KOPT-K1 (cell line): ENCODE data around the gene KANK4.

Experiments used
- H3K27ac ChIP-seq: fragments of 200-600 bp; sonication (generic); 2 replicates; pipeline ENCODE4 v1.5.1; 2016; ENCODE audit warnings: antibody characterized with exemption, mild to moderate bottlenecking, low read depth, low read length; ENCODE audit not compliant: poor library complexity, severe bottlenecking
- H3K36me3 ChIP-seq: fragments of 200-600 bp; sonication (generic); 2 replicates; pipeline ENCODE4 v1.5.1; 2017; ENCODE audit warnings: antibody characterized with exemption, mild to moderate bottlenecking, low read length, moderate library complexity; ENCODE audit not compliant: insufficient read depth
- H3K9me3 ChIP-seq: fragments of 200-600 bp; sonication (generic); 2 replicates; pipeline ENCODE4 v1.5.1; 2017; ENCODE audit warnings: antibody characterized with exemption, low read length, mild to moderate bottlenecking; ENCODE audit not compliant: insufficient read depth, poor library complexity, severe bottlenecking

KANK4 gene

DNA sequence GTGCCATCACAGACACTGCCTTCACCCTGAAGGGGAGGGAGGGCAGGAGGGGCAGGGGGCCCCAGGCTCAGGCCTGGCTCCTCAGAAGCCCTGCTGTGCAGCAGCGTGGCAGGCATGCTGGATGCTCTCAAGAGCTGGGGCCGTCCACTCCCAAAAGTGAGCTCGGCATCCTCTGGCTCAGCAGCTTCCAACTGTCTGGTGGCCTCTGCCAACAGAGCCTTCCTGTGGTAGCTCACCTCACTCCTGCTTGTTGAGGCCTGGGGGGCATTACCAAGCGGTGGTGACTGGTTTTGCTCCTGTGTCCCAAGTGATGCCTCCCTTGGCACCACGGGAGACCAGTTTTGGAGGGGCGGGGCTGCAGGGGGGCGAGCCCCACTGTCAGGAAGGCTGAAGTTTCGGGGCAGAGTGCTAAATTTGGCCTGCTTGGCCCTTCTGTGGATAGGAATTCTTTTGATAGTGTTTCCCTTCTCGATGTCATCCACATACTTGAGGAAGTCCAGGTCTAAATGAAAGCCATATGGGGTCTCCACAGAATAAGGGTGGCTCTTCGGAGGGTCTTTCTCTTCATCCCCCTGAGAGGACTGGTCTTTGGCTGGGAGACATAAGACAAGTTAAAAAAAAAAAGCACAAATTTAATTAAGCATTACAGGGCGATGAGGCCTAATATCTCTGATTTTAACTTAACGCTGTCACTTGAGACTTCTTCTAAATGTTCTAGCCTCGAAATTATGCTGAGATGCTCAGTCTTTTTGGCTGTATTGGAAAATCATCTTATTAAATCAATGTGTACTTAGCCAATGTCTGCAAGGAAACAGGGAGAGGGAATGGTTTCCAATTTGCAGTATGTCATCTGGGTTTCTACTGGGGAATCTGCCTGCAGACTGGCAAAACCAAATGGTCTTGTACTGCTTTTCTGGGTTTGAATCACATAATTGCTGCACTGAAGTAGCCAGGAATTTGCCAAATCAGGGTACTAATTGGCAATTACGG lies 44.4 kb downstream of the KANK4 start:
- Histone ChIP-seq H3K9me3 (no peaks in the 10 kb centered on the region), H3K36me3 (no peaks in the 10 kb centered on the region), H3K27ac (no peak overlapping the region)

DNA sequence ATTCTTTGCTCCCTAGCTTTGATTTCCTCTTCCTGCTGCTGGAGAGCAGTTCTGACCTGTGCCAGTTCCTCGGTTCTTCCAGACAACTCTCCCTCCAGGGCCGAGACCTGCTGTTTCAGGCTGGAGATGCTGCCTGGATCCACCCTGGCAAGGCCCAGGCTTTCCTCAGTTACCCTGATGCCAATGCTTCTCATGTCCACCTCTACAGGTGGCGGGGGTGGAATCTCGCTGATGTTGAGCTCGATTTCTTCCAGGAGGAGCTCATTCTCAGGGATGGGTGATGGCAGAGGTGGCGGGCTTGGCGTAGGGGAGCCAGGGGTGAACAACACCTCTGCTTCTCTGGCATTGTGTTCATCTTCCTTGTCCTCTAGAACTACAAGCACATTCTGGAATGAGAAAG lies 45.3 kb downstream of the KANK4 start:
- Histone ChIP-seq H3K36me3 (no peaks in the 10 kb centered on the region), H3K27ac (no peak overlapping the region)

DNA sequence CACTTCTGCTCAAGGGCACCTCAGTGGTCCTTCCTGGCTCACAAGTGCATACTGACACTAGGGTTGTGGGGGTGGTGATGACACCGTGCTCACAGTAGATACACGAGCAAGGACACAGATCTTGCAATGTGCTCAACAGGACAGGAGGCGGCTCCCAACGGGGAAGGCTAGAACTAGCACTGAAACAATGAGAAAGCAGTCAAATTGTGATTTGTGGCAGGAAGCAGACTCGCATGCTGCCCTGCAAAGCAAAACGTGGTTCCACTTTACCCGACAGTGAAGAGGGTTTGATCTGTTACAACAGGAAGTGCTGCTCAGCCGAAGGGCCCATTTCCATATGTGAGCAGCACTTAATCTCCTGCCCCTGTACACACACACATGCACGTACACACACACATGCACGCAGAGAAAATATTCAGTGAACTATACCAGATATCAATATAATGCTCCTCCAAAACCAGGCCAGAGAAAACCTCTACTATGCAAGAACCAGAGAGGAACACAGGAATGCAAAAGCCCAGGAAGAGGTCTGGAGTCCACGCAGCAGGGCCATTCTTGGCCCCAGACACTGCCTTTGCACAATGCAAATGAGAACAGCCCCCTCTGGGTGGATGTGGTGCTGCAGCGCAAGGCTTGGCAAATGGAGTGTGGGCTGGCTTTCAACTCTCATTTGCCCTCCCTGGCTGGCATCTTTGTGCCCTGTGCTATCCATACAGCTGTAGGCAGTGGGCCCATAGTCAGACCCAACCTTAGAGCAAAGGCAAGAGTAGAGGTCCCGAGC lies 47.1 kb downstream of the KANK4 start:
- Histone ChIP-seq H3K9me3 (no peaks in the 10 kb centered on the region), H3K27ac (no peak overlapping the region), H3K36me3 (no peaks in the 10 kb centered on the region)

More for the DNA sequence above, 45.3 kb downstream of the KANK4 start:
- no peaks in the 10 kb centered on the region for H3K9me3 ChIP-seq

DNA sequence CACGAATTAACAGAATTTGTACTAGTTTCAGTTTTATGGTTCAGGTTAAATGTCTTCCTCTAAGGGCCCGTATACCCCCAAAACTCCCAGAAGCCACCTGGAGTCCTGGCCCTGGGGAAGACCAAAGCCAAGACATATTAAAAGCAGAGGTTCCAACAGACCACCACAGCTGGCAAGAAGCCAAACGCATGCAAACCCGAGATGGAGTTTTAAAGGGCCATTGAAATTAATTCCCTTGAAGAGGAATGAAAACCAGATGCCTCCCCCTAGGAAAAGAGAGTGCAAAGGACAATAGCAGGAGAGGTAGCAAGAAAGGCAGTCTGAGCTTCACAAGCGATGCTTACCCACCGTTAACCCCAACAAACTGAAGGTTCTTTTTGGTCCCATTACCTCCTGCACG lies 48.1 kb downstream of the KANK4 start:
- H3K36me3 ChIP-seq = no peaks in the 10 kb centered on the region
- no peak overlapping the region for H3K27ac ChIP-seq

DNA sequence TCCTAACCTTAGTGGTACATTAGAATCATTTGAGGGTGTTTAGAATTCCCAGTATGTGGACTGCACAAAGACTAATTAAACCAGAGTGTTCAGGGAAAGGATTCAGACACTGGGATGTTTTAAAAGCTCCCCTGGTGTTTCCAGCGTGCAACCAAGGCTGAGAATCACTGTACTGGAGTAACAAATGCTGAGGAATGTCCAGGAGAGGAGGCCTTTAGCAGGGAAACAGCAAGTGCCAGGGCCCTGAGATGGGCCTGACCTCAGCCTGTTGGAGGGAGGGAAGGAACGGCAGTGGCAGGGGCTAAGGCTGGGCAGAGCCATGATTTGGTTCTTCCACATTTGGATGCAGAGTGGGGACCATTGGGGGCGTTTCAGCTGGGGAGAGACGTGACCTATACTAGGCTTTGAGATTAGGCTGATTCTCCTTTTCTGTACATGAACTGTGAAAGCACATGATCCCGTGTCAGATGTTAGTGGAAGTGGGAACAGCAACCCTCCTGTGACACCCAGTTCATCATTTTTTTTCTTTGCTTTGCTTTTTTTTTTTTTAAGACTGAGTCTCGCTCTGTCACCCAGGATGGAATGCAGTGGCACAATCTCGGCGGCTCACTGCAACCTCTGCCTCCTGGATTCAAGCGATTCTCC lies 49.3 kb downstream of the KANK4 start:
- no peaks in the 10 kb centered on the region for H3K9me3 ChIP-seq
- no peak overlapping the region for H3K27ac ChIP-seq
- no peaks in the 10 kb centered on the region for H3K36me3 ChIP-seq

More for the DNA sequence above, 48.1 kb downstream of the KANK4 start:
- H3K9me3 ChIP-seq = no peaks in the 10 kb centered on the region

DNA sequence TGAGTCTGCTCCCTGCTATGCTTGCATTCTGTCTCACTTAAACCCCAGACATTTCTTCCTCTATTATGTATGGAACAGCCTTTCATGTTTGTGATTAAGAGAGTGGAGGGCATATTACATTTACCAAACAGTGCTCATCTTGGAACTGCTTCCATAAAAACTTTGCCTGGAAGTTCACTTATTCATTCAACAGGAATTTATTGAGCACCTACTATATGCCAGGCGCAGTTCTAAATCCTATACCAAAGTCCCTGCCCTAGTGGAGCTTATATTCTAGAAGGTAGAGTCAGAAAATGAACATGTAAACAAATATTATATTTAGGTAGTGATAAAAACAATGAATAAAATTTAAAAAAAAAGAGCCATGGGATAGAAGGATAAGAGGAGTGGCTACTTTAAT lies 49.8 kb downstream of the KANK4 start:
- H3K27ac ChIP-seq = no peak overlapping the region
- no peaks in the 10 kb centered on the region for H3K9me3 ChIP-seq
- H3K36me3 ChIP-seq = no peaks in the 10 kb centered on the region

DNA sequence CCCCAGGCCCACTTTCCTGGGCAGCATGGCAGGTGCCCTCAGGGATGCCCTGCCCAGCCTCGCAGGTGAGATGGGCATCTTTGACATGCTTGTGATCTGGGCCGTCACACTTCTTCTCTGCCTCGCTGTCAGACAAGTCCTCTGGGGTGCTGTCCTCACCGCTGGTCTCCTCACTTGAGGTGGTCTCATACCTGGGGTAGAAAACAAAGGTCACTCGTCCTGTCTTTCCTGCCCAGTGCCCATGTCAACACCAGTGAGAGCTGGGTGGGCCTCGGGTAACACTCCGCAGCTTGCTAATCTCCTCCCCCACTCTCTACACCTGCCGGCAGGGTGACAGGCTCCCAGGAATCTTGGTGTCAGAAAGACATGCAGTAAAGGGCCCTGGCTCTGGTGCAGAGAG lies 50.9 kb downstream of the KANK4 start:
- Histone ChIP-seq H3K27ac (no peak overlapping the region), H3K36me3 (no peaks in the 10 kb centered on the region), H3K9me3 (no peaks in the 10 kb centered on the region)

DNA sequence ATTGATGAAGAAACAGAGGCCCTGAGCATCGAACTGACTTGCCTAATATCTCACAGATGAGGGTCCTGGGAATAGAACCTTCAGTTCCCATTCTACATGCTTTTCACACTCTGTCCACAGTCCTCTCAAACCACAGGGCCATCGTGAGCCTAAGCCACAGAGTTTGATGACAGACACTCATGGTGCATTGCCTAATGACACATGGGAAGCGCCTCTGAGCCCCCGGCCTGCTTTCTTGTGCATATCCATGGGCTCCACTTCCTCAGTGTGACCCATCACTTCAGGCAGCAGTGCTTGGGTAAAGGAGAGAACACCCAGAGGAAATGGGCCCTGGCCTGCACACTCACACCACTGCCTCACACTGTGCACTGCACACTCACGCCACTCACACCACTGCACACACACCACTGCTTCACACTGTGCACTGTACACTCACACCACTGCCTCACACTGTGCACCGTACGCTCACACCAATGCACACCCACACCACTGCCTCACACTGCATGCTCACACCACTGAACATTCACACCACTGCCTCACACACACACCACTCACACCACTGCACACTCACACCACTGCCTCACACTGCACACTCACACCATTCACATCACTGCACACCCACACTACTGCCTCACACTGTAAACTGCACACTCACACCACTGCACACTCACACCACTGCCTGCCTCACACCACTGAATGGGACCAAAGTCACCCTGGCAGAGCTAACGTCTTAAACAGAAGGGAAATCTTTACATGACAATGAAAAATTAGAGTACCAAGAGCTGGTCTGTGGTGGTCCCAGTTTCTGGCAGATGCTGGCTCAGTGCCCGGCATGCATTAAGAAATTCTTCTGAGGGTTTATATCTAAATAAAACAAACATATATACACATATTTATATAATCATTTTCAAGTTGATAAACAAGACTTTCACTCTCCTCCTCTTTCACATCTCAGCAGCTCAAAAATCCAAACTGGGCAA lies 53.0 kb downstream of the KANK4 start:
- H3K9me3 ChIP-seq = no peaks in the 10 kb centered on the region
- no peaks in the 10 kb centered on the region for H3K36me3 ChIP-seq
- no peak overlapping the region for H3K27ac ChIP-seq

DNA sequence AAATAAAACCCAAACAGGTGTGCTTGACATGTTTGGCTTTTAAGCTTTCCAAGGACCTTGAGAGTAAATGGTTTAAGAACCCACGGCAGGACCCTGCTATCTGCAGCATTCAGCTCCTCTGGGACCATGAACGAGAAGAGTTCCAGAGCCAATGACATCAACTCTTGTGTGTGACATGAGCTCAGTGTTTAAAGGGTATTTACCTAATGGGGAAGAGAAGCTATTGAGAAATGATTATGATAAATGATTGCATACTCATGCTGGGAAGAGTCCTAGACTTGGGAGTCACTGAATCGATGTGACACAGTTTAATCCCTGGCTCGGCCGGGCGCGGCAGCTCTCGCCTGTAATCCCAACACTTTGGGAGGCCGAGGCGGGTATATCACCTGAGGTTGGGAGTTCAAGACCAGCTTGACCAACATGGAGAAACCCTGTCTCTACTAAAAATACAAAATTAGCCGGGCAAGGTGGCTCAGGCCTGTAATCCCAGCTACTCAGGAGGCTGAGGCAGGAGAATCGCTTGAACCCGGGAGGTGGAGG lies 55.4 kb downstream of the KANK4 start:
- H3K27ac ChIP-seq = no peak overlapping the region
- no peaks in the 10 kb centered on the region for H3K36me3 ChIP-seq
- H3K9me3 ChIP-seq = no peaks in the 10 kb centered on the region

DNA sequence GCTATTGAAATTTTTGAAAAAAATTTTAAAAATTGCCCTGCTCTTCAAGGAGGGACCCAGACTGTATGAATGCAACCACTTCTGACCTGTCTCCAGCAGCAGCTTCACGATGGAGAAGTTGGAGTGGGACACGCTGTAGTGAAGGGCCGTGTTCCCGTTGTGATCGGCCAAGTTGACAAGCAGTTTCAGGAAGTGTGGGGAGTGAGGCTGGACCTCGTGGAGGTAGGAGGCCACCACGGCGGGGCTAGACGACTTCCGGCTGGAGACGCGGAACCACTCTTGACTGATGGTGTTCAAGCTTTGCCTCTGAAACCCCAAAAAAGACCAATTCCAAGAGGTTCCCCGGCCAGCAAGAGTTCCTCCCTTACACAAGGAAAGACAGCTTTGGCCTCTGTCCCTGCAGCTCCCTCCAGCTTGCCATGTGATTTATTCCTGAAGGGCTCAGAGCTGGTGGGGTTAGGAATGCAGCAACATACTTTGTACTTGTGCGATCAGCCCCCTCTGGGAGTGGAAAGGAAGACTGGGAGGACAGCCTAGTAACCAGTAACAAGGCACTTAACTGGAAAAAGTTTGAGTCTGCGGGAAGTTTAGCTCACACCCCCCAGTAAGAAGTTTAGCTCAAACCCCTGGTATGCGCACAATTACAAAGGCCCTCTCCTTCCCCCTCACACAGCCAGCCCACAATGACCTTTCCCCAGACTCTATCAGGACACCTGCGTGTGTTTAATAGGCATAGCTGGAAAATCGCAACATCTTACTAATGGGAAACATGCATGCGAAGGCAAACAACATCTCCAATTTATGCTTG lies 56.0 kb downstream of the KANK4 start:
- Histone ChIP-seq H3K27ac (no peak overlapping the region), H3K9me3 (no peaks in the 10 kb centered on the region), H3K36me3 (no peaks in the 10 kb centered on the region)

DNA sequence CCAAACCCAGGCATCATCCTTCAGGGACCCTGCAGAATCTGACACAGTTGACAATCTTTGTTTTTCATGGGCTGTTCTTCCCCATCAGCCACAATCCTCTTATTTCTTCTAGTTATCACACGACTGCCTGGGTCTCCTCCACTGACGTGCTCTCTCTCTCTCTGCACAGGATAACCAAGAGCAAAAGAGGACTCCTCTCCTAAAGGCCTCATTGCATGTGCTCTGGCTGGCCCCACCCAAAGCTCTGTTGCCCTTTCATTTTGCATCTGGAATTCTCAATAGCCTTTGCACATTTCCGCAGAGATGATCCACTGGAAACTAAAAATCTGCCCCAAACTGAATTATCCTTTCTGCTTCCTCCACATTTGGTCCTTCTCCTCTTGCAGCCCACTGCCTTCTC lies 58.5 kb downstream of the KANK4 start:
- H3K27ac ChIP-seq = no peak overlapping the region
- no peaks in the 10 kb centered on the region for H3K36me3 ChIP-seq
- no peaks in the 10 kb centered on the region for H3K9me3 ChIP-seq

DNA sequence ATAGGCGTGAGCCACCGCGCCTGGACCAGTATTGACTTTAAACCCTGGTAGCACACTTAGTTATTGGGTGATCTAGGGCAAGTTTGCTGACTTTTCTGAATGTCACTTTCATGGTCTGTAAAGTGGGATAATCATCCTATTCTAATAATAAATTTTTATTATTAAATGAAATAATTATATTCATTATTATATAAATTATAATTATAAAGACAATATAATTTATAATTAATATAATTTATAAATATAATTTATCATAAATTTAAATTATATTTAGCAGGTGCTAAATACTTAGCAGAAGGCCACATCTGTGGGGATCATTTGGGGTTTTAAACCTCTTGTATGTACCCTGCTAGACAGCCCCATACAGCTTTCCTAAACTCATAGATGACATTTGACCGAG lies 59.7 kb downstream of the KANK4 start:
- no peaks in the 10 kb centered on the region for H3K36me3 ChIP-seq
- no peak overlapping the region for H3K27ac ChIP-seq
- no peaks in the 10 kb centered on the region for H3K9me3 ChIP-seq

DNA sequence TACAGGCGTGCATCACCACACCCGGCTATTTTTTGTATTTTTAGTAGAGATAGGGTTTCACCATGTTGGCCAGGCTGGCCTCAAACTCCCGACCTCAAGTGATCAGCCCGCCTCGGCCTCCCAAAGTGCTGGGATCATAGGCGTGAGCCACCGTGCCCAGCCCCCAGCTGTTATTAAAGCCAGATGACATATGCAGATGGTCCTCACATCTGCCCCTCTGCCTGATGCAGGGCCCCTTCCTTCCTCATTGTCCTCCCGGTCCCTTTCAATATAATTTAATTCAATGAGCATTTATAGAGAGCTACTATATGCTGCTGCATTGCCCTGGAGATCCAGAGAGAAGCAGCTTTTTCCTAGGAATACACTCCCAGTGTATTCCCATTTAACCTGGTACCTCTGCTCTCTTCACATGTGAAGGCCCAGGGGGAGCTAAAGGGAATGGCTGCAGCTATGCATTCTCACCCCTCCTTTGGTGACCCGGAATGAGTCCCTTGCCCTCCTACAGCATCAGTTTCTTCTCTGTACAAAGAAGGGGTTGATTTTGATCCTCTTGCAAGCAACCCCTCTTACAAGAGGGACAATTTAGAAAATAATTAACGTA lies 69.0 kb downstream of the KANK4 start:
- H3K36me3 ChIP-seq = no peaks in the 10 kb centered on the region
- no peaks in the 10 kb centered on the region for H3K9me3 ChIP-seq
- H3K27ac ChIP-seq = no peak overlapping the region
